Choroid plexus epithelial cell (primary cell): Measurements from ENCODE around the gene SETDB2.

Experiments
- DNase-seq: peaks from one replicate; pipeline ENCODE4 v3.0.0-alpha.2; 2010; ENCODE audit warnings: low read depth
- H3K4me3 ChIP-seq: 2 replicates; pipeline ENCODE4 v1.5.1; 2011; ENCODE audit warnings: low read depth, mild to moderate bottlenecking, control low read depth, low read length, moderate library complexity
- TF ChIP-seq, protein P1 (sequence below): conservative IDR thresholded peaks from 2 replicates; pipeline ENCODE4 v1.5.1; 2011; ENCODE audit warnings: low read depth, mild to moderate bottlenecking, control low read depth, inconsistent platforms, low read length, moderate library complexity

The SETDB2 gene

DNA sequence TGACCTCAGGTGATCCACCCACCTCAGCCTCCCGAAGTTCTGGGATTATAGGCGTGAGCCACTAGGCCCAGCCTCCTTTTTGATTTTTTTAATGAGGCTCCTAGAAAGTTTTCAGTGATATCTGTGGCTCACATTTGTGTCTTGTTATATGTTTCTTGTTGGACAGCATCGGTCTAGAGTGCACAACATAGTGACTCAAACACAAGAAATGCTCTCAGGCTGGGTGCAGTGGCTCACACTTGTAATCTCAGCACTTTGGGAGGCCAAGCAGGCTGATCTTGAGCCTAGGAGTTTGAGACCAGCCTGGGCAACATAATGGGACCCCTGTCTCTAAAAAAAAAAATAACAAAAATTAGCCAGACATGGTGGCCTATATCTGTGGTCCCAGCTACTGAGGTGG lies 59.9 kb downstream of the SETDB2 start:
- no peak overlapping the region for H3K4me3 ChIP-seq
- TF ChIP-seq, protein P1, sequence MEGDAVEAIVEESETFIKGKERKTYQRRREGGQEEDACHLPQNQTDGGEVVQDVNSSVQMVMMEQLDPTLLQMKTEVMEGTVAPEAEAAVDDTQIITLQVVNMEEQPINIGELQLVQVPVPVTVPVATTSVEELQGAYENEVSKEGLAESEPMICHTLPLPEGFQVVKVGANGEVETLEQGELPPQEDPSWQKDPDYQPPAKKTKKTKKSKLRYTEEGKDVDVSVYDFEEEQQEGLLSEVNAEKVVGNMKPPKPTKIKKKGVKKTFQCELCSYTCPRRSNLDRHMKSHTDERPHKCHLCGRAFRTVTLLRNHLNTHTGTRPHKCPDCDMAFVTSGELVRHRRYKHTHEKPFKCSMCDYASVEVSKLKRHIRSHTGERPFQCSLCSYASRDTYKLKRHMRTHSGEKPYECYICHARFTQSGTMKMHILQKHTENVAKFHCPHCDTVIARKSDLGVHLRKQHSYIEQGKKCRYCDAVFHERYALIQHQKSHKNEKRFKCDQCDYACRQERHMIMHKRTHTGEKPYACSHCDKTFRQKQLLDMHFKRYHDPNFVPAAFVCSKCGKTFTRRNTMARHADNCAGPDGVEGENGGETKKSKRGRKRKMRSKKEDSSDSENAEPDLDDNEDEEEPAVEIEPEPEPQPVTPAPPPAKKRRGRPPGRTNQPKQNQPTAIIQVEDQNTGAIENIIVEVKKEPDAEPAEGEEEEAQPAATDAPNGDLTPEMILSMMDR = no peak
- DNase-seq = peak; percentile 34

DNA sequence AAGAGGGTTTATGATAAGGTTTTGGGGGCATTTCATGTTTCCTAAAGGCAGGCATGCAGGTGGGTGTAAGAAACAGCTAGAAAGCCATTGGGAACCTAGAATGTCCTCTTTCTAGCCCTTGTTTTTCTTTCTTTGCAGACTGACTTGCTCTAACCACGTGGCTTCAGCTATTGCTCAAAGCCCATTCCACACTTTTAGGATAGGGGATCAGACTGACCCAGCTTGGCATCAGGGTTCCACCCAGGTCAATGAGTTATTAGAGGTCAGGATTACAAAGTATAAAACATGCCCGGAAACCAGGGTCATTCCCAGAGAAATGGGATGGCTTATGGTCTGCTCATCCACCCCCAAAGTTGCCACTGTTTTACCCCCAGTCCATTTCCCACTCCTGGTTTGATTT lies 68.5 kb downstream of the SETDB2 start:
- TF ChIP-seq, protein P1 = no peak
- no peak overlapping the region for H3K4me3 ChIP-seq
- no peak for DNase-seq

DNA sequence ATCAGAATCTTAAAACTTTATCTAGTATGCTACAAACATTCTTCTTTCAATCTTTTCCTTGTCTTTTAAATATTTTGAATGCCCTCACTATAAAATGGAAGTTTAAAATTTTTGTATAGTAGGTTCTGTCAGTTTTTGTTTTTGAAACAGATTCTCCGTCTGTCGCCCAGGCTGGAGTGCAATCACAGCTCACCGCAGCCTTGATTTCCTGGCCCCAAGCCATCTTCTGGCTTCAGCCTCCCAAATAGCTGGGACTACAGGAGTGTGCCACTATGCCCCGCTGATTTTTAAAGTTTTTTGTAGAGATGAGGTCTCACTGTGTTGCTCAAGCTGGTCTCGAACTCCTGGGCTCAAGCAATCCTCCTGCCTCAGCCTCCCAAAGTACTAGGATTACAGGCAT lies 72.4 kb downstream of the SETDB2 start:
- no peak overlapping the region for H3K4me3 ChIP-seq
- DNase-seq = no peak
- TF ChIP-seq, protein P1 = no peak

DNA sequence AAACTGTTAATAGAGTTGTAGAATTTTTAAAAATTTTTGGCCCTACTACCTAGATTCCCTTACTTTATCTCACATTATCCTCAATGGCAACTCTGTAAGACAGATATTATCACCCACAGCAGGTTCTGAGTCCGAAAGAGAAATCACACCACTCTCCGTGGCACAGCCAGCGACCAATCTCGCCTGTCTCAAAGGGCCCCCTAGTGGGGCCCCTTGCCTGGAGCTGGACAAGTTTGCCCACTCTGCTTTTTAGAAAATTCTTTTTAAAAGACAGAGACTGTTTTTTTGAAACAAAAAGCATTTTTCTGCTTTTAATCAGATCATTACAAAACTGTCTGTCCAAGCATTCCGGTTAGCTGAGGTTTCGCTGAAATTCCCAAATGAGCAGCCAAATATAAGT lies 73.4 kb downstream of the SETDB2 start:
- TF ChIP-seq, protein P1 = peak; percentile 61
- H3K4me3 ChIP-seq = no peak overlapping the region
- DNase-seq = peak; percentile 47

DNA sequence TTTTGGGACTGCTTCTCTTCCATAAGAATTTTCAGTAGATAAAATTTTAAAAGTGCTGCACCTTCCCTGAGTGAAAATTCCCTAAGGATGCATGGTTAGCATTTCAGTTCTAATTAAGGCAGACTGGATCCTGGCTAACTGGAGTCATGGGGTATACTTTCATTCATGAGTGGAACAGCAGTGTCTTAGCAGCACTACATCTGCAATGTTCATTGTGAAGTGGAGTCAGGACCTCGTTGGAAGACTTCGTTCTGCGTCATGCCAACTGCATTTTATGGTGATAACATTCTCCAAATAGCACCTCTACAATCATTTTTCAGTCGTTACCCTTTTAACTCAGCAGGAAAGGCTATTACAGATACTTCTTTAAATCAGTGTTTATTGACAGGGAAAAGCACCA lies 77.2 kb downstream of the SETDB2 start:
- DNase-seq = no peak
- TF ChIP-seq, protein P1 = no peak
- H3K4me3 ChIP-seq = no peak overlapping the region

DNA sequence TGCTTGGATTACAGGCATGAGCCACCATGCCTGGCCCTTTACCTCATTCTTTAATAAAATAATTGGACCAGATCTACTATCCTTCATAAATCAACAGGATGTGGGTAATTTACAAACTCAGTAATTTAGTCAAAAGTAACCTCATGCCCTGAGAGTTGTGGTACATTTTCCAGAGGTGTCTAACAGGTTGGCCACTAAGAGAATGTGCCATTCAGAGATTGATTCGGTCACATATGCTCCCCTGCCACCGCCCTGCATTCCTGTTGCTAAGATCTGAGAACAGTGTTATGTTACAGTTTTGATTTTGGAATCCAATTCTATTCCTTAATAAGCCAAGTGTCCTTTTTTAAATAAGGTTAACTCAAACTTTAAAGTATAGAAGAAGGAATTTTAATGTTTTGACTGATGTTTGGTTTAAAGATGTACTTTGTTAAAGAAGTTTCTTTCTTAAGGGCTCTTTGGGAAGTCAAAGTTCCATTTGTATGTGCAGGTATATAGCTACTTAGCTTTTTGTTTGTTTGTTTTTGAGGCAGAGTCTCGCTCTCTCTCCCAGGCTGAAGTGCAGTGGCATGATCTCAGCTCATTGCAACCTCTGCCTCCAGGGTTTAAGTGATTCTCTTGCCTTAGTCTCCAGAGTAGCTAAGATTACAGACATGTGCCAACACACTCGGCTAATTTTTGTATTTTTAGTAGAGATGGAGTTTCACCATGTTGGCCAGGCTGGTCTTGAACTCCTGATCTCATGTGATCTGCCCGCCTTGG lies 80.8 kb downstream of the SETDB2 start:
- TF ChIP-seq, protein P1 = no peak
- no peak for DNase-seq
- H3K4me3 ChIP-seq = no peak overlapping the region

DNA sequence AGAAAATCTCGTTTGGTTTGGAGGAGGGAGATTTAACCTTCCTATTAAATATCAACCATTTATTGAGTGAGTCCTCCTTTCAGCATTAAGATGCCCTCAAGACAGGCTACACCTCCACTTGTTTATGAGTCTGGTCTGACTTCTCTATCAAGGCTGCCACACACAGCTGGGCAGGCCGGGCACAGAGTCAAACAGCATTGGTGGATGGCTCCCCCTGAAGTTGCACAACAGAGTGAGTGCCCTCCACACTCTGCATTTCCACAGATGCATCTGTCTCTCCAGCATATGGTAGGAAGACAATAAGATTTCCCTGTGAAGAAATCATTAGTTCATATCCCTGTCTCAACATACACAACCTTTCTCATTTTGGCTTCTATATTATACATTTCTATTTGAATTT lies 83.0 kb downstream of the SETDB2 start:
- no peak overlapping the region for H3K4me3 ChIP-seq
- TF ChIP-seq, protein P1 = no peak
- DNase-seq = no peak
